Activated CD4-positive, alpha-beta memory T cell treated with anti-CD3 and anti-CD28 coated beads for 36 hours (primary cell): Measurements from ENCODE around the gene DIPK1C. TPM values are rescaled to one million over a fixed set of nuclear protein-coding genes. Genes with fewer than 3 reads are reported as not detected.

Experiments used
- CTCF ChIA-PET: fragments of 350-600 bp; sonication (Branson Sonifier 250); formaldehyde crosslinking; loops from one replicate; lab custom pipeline; 2021; ENCODE audit warnings: antibody characterized with exemption, inconsistent platforms; lab: Charles Lee
- POLR2A ChIA-PET: fragments of 350-600 bp; sonication (Branson Sonifier 250); formaldehyde crosslinking; loops from one replicate; lab custom pipeline; 2021; ENCODE audit warnings: antibody characterized with exemption; lab: Charles Lee
- DNase-seq: peaks from one replicate; pipeline ENCODE4 v3.0.0-alpha.2; 2020
- H3K27ac Mint-ChIP-seq: one replicate; pipeline ENCODE4 v1.8.0; 2021; ENCODE audit warnings: mixed read lengths
- H3K27me3 Mint-ChIP-seq: one replicate; pipeline ENCODE4 v1.8.0; 2021; ENCODE audit warnings: mixed read lengths
- H3K36me3 Mint-ChIP-seq: one replicate; pipeline ENCODE4 v1.8.0; 2021; ENCODE audit warnings: mixed read lengths
- H3K4me1 Mint-ChIP-seq: one replicate; pipeline ENCODE4 v1.8.0; 2021; ENCODE audit warnings: low read depth, mixed read lengths
- H3K4me3 Mint-ChIP-seq: one replicate; pipeline ENCODE4 v1.8.0; 2021; ENCODE audit warnings: mild to moderate bottlenecking, mixed read lengths
- H3K9me3 Mint-ChIP-seq: one replicate; pipeline ENCODE4 v1.8.0; 2021; ENCODE audit warnings: mixed read lengths
- intact Hi-C: fragments of 100-400 bp; cut with micrococcal nuclease; formaldehyde crosslinking; loops from one replicate; pipeline ENCODE4 v1.15.1; 2023
- total RNA-seq, 2 experiments: library from RNA; stranded (reverse); gene quantifications; one replicate each; pipeline ENCODE4 v1.2.3, GENCODE V29; 2021

The DIPK1C gene
- total RNA-seq, 2 experiments from 2014 or later, result not detected

DNA sequence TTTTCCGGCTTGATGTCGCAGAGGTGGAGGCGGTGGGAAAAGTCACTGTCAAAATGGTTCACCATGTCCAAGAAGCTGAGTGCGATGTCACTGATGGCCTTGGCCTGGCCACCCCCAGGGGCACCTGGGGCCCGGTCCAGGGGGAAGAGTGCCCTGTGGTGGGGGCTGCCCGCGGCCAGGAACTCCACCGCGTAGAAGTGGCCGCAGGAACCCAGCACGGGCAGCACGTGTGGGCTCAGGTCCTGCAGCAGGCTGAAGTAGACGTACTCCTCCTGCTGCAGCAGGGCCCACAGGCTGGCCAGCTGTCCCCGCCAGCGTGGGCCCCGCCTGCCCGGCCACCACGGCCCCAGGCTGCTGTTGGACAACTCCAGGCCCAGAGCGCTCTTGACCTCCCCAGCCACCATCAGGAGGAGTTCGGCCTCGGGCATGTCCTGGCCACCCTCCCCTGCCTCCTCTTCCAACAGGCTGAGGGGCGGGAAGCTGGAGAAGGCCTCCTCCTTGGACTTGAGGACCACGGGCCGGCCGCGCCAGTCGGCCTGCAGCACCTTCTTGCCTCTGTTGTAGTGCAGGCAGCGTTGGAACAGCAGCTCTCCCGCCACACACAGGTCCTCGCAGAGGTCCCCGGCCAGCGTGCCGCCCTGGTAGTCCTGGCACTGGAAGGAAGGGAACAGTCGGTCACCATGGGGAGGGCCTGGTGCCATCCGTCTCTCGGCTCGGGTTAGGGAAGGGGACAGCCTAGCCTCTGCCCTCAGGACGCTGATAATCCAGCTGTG is 10.3 kb downstream of the DIPK1C start:
- H3K27ac Mint-ChIP-seq, result no peak overlapping the region
- intact Hi-C loops, result no loop called here
- ChIA-PET CTCF (no interaction called here), POLR2A (no interaction called here)
- no peaks in the 10 kb centered on the region for H3K36me3 Mint-ChIP-seq
- DNase-seq, result no peak
- no peaks in the 10 kb centered on the region for H3K4me1 Mint-ChIP-seq
- H3K4me3 Mint-ChIP-seq, result no peak overlapping the region
- H3K9me3 Mint-ChIP-seq, result no peaks in the 10 kb centered on the region
- no peaks in the 10 kb centered on the region for H3K27me3 Mint-ChIP-seq

DNA sequence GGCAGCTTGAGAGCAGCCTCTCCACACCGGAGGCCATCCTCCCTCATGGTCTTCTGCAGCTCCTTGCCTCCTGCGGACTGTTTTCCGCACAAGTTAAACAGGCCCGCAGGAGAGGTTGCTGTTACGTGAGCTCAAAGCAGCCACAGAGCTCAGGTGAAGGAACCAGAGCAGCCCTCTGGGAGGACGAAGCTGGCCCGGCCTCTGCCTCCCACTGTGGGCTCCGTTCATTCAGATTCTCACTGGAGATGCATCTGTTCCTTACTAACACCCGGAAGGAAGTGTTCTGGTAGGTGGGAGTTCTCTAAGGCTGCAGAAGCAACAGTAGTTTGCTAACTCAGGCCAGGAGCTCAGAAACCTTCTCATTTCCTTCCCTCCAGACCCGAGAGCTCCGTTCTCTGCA is 10.9 kb downstream of the DIPK1C start:
- ChIA-PET POLR2A (no interaction called here), CTCF (no interaction called here)
- Mint-ChIP-seq H3K4me3 (no peak overlapping the region), H3K9me3 (no peaks in the 10 kb centered on the region), H3K4me1 (no peaks in the 10 kb centered on the region), H3K36me3 (no peaks in the 10 kb centered on the region), H3K27ac (no peak overlapping the region), H3K27me3 (no peaks in the 10 kb centered on the region)
- intact Hi-C loops, result no loop called here
- no peak for DNase-seq

DNA sequence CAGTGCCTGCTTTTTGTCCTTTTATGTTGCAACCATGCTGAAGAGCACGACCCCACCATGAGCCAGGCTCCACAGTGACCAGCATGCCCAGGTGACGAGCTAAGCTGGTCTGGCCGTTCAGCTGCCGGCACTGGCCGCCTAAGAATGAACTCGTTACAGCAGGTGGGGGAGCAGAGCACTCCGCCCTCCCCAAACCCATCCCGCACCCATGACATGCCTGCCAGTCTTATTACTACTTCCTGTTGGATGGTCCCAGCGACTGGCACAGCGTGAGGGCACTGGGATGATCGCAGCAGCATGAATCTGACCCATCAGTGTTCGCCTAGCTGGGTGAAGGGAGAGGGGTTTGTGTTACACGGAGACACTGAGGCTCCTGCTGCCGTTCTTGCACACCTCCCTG is 11.5 kb downstream of the DIPK1C start:
- H3K4me1 Mint-ChIP-seq, result no peaks in the 10 kb centered on the region
- H3K36me3 Mint-ChIP-seq, result no peaks in the 10 kb centered on the region
- no peaks in the 10 kb centered on the region for H3K9me3 Mint-ChIP-seq
- no peak overlapping the region for H3K27ac Mint-ChIP-seq
- no peak for DNase-seq
- no peaks in the 10 kb centered on the region for H3K27me3 Mint-ChIP-seq
- ChIA-PET CTCF (no interaction called here), POLR2A (no interaction called here)
- H3K4me3 Mint-ChIP-seq, result no peak overlapping the region
- intact Hi-C loops, result no loop called here

DNA sequence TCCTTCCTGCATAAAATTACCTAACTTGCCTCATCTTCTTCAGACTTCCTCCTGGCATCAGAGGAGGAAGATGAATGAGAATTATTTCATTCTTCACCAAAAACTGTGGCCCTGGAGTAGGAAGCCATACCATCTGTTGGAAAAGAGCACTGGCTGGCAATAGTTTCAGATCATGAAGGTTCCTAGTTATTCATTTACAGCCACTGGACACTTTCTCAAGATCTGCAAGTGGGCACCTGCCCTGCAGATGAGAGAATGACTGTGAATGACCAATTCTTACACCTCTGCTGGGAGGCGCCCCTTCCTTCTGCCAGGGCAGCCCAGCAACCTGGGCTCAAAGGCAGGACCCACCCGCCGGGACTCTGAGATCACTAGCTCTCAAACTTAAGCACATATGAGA is 13.0 kb downstream of the DIPK1C start:
- intact Hi-C loops, result no loop called here
- ChIA-PET CTCF (no interaction called here), POLR2A (no interaction called here)
- no peaks in the 10 kb centered on the region for H3K36me3 Mint-ChIP-seq
- DNase-seq, result no peak
- H3K4me1 Mint-ChIP-seq, result no peaks in the 10 kb centered on the region
- no peaks in the 10 kb centered on the region for H3K9me3 Mint-ChIP-seq
- H3K27me3 Mint-ChIP-seq, result no peaks in the 10 kb centered on the region
- no peak overlapping the region for H3K27ac Mint-ChIP-seq
- no peak overlapping the region for H3K4me3 Mint-ChIP-seq

DNA sequence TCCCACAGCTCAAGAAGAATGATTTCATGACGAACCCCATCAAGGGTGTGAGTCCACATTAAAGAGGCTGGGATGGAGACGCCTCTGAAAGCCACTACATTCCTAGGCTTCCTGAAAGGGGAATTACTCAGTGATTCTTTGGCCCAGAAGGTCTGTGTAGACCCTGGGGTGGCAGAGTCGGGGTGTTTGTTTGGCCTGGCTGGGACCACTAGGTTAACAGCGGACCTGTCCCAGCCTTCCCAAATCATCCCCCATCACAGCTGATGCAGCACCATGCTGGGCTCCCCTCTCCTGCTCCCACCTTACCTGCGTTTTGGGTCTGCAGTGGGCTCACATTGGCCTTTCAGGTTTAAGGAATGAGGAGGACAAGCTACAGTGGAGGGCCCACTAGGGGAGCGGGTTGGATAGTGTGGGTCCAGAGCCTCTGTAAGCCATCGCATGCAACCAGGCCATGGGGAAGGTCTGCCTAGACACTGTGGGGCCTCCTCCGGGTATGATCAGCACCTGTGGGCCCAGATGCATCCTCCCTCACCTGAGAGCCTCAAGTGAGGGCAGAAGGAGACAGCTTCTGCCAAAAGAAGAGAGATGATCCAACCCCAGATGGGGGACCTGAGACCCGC is 16.2 kb downstream of the DIPK1C start:
- intact Hi-C loops, result no loop called here
- H3K9me3 Mint-ChIP-seq, result no peaks in the 10 kb centered on the region
- H3K27me3 Mint-ChIP-seq, result peaks cover under 1% of the 10 kb centered on the region
- H3K36me3 Mint-ChIP-seq, result no peaks in the 10 kb centered on the region
- ChIA-PET POLR2A (no interaction called here), CTCF (no interaction called here)
- H3K27ac Mint-ChIP-seq, result no peak overlapping the region
- no peak overlapping the region for H3K4me3 Mint-ChIP-seq
- no peak for DNase-seq
- no peaks in the 10 kb centered on the region for H3K4me1 Mint-ChIP-seq

DNA sequence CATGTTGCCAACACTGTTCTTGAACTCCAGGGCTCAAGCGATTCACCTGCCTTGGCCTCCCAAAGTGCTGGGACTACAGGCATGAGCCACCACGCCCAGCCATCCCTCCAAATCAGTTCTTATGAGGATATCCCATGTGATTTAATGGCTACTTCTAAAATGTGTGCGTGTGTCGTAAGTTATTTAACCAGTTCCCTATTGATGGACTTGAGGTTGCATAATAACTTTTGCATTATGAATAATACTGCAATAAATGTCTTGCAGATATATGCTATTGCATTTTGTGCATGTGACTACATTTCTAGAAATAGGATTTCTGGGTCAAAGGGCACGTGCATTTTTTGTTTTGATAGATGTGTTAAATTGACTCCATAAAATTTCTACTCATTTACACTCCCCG is 19.0 kb downstream of the DIPK1C start:
- no peaks in the 10 kb centered on the region for H3K4me1 Mint-ChIP-seq
- intact Hi-C loops, result no loop called here
- peaks cover 2% of the 10 kb centered on the region for H3K27me3 Mint-ChIP-seq
- H3K36me3 Mint-ChIP-seq, result no peaks in the 10 kb centered on the region
- DNase-seq, result no peak
- H3K9me3 Mint-ChIP-seq, result no peaks in the 10 kb centered on the region
- H3K27ac Mint-ChIP-seq, result no peak overlapping the region
- CTCF ChIA-PET, result no interaction called here
- H3K4me3 Mint-ChIP-seq, result no peak overlapping the region
- POLR2A ChIA-PET, result no interaction called here

DNA sequence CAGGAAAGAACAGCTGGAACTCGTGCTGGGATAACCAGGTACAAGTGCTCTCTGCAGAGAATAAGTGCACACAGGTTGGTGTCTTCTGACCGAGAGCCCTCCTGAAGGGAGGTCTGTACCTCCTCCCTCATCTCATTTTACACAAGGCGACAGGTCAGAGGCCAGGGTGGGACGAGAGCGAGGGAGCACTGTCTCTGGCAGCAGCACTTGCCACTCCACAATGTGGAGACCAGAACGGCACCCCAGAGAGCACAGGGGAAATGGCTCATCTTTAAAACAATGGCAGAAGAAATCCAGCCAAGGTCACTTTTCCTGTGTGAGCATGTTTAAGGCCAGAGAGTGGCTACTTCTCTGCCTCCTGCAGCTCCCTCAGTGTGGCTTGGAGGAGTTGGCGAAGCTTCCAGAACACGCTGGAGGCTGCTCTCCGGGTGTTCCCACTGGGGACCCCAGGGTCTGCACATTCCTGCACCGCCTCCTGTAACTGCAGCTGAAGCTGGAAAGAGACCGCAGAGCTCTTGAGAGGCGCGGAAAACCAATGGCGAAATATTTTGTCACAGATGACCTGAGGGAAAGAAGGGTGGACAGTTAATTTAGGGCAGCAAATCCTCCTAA is 20.8 kb downstream of the DIPK1C start:
- H3K4me3 Mint-ChIP-seq, result no peak overlapping the region
- intact Hi-C loops, result no loop called here
- ChIA-PET CTCF (interaction anchor here (1.6 kb wide), 1 partner anchor 116 kb away, joined by 3 read pairs; no protein-coding TSS in a partner anchor), POLR2A (no interaction called here)
- no peaks in the 10 kb centered on the region for H3K9me3 Mint-ChIP-seq
- no peaks in the 10 kb centered on the region for H3K4me1 Mint-ChIP-seq
- no peaks in the 10 kb centered on the region for H3K36me3 Mint-ChIP-seq
- no peak overlapping the region for H3K27ac Mint-ChIP-seq
- no peak for DNase-seq
- peaks cover 2% of the 10 kb centered on the region for H3K27me3 Mint-ChIP-seq

DNA sequence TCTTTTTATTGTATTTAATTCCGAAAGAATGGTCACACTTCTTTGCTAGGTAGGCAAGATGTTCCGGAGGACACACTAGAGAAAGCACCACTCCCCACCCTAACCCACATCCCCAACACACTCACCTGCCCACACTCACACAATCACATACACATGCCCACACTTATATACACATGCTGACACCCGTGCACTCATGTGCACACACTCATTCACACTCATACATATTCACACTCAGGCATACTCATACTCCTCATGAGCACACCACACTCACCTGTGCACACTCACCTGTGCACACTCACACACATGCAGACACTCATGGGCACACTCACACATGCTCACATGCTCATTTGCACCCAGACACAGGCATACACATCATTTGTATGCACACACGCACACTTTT is 21.4 kb downstream of the DIPK1C start:
- Mint-ChIP-seq H3K4me1 (no peaks in the 10 kb centered on the region), H3K4me3 (no peak overlapping the region), H3K9me3 (no peaks in the 10 kb centered on the region), H3K27me3 (peaks cover 2% of the 10 kb centered on the region), H3K27ac (no peak overlapping the region), H3K36me3 (no peaks in the 10 kb centered on the region)
- CTCF ChIA-PET, result interaction anchor here (1.6 kb wide), 1 partner anchor 116 kb away, joined by 3 read pairs; no protein-coding TSS in a partner anchor
- DNase-seq, result no peak
- intact Hi-C loops, result no loop called here
- POLR2A ChIA-PET, result no interaction called here

DNA sequence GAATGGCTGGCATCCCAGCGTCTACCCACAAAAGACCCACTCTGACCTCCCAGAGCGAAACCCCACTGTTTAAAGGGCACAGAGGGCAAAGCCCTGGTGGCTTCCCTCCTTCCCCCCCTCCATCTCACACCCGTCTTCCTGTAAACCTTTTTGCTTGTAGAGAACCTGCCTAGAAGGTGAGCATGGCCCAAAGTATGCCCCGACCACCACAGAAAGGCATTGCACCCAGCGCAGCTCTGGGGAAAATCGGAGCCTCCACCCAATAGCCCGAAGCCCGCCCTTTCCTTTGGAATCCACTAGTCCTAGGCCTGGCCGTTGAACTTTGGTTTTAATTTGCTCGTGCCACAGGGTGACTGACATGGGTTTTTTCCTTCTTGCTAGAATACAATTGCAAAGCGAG is 22.6 kb downstream of the DIPK1C start:
- Mint-ChIP-seq H3K27ac (no peak overlapping the region), H3K36me3 (no peaks in the 10 kb centered on the region), H3K9me3 (no peaks in the 10 kb centered on the region), H3K27me3 (peaks cover 2% of the 10 kb centered on the region), H3K4me1 (no peaks in the 10 kb centered on the region), H3K4me3 (no peak overlapping the region)
- CTCF ChIA-PET, result no interaction called here
- intact Hi-C loops, result no loop called here
- POLR2A ChIA-PET, result no interaction called here
- DNase-seq, result no peak

DNA sequence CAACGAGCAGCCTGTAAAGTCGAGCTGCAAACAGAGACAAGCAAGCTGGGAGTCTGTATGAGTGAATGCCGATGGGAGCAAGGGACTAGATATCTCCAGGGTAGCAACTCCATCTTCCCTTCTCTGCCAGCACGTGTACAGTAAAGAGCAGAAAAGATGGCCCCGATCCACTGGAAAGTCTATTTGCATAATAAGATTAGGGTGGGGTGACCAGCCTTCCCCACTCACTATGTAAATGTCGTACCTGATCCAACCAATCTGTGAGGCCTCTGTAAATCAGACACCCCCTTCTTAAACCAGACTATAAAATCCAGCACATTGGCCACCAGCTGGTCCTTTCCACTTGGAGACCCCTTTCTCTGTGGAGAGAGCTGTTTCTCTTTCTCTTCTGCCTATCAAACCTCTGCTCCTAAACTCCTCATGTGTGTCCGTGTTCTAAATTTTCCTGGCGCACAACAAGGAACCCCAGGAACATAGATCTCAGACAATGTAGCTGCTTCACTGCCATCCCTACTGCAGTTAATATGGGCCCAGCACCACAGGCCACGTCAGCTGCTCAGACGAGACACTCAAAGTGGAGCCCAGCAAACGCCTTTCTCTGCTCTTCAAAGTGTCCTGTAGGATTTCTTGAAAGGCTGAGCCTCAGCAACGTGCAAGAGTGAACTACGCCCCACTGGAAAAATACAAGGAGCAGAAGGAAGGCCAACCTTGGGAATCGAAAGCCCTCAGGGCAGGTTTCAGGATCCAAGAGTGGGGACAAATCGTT is 26.1 kb downstream of the DIPK1C start:
- no peak for DNase-seq
- no peaks in the 10 kb centered on the region for H3K4me1 Mint-ChIP-seq

DNA sequence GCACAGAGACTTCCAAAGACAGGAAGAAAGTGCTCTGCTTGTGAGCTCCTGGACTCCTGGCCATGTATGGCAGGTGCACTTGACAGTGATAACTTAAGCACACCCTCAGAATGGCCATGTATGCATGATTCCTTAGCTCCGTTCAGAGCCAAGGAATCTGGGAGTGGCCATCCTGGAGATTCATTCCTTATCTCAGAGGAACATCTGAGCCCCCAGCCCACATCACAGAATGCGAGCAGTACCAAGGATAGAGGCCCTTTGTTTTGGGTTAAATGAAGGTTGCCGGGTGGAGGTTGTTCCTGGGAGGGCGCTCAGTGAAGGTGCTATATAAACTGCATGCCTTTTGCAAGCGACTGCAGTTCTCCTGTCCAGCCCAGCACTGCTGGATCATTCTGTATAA is 26.9 kb downstream of the DIPK1C start:
- CTCF ChIA-PET, result interaction anchor here (1.2 kb wide), 1 partner anchor 122 kb away, joined by 3 read pairs; no protein-coding TSS in a partner anchor
- H3K27me3 Mint-ChIP-seq, result no peaks in the 10 kb centered on the region
- POLR2A ChIA-PET, result no interaction called here
- H3K4me1 Mint-ChIP-seq, result no peaks in the 10 kb centered on the region
- DNase-seq, result no peak
- no peak overlapping the region for H3K27ac Mint-ChIP-seq
- intact Hi-C loops, result no loop called here
- no peaks in the 10 kb centered on the region for H3K36me3 Mint-ChIP-seq
- no peak overlapping the region for H3K4me3 Mint-ChIP-seq
- H3K9me3 Mint-ChIP-seq, result no peaks in the 10 kb centered on the region

More for the DNA sequence above, 26.1 kb downstream of the DIPK1C start:
- Mint-ChIP-seq H3K27ac (no peak overlapping the region), H3K36me3 (no peaks in the 10 kb centered on the region), H3K9me3 (no peaks in the 10 kb centered on the region), H3K27me3 (peaks cover 2% of the 10 kb centered on the region), H3K4me3 (no peak overlapping the region)
- ChIA-PET POLR2A (no interaction called here), CTCF (interaction anchor here (1.2 kb wide), 1 partner anchor 121 kb away, joined by 3 read pairs; no protein-coding TSS in a partner anchor)
- intact Hi-C loops, result no loop called here

DNA sequence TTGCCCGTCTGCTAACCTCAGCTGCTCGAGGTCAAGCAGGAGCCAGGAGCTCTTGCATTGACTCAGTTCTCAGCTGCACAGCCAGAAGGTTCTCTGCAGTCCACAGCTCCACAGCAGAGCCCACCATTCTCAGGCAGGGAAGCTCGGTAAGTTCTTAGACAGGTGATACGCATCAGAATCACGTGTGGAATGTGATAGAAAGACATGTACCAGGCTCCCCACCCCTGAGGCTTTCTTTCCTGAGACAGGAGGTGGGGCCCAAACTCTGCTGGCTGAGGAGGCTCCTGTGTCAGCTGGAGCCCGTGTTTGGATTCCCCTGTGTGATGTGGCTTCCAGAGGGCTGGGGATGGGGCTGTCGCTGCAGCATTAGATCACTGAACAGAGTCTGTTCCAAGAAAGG is 28.0 kb downstream of the DIPK1C start:
- no peak overlapping the region for H3K4me3 Mint-ChIP-seq
- DNase-seq, result no peak
- H3K9me3 Mint-ChIP-seq, result no peaks in the 10 kb centered on the region
- no peaks in the 10 kb centered on the region for H3K27me3 Mint-ChIP-seq
- no peaks in the 10 kb centered on the region for H3K36me3 Mint-ChIP-seq
- intact Hi-C loops, result no loop called here
- ChIA-PET POLR2A (no interaction called here), CTCF (interaction anchor here (1.3 kb wide), 1 partner anchor 76 kb away, joined by 4 read pairs; no protein-coding TSS in a partner anchor)
- no peak overlapping the region for H3K27ac Mint-ChIP-seq
- peaks cover 4% of the 10 kb centered on the region for H3K4me1 Mint-ChIP-seq
